Left lung (tissue), 10 donors: ENCODE results near the gene GPC5. TPM values are rescaled to one million over a fixed set of nuclear protein-coding genes. Genes with fewer than 3 reads are reported as not detected.

Source experiments
- ATAC-seq: fragments of 200-7000 bp; cut with Tn5 transposase; one replicate; pipeline ENCODE4 v1.9.1; 2020; ENCODE audit warnings: moderate library complexity
- DNase-seq, 4 donors: peaks; one replicate each; pipeline ENCODE4 v3.0.0-alpha.2; 2013 to 2020
- H3K27ac ChIP-seq, 2 donors: fragments of 200-600 bp; sonication (generic) in 1 of 2; one replicate each; pipeline versions ENCODE4 v1.5.0 to v1.8.0; 2020 to 2021
- H3K27me3 ChIP-seq, 2 donors: fragments of 200-600 bp; sonication (generic) in 1 of 2; one replicate each; pipeline versions ENCODE4 v1.5.0 to v1.8.0; 2020 to 2021
- H3K36me3 ChIP-seq, 2 donors: fragments of 200-600 bp; sonication (generic) in 1 of 2; one replicate each; pipeline versions ENCODE4 v1.5.0 to v1.8.0; 2020 to 2021
- H3K4me1 ChIP-seq, 2 donors: fragments of 200-600 bp; one replicate each; pipeline ENCODE4 v1.8.0; 2021
- H3K4me3 ChIP-seq, 2 donors: fragments of 200-600 bp; sonication (generic) in 1 of 2; one replicate each; pipeline versions ENCODE4 v1.5.0 to v1.8.0; 2020 to 2021; ENCODE audit warnings: mild to moderate bottlenecking in 1 of 2
- H3K9me3 ChIP-seq, 2 donors: fragments of 200-600 bp; sonication (generic) in 1 of 2; one replicate each; pipeline versions ENCODE4 v1.5.0 to v1.8.0; 2020 to 2021
- intact Hi-C, 2 donors: fragments of 100-400 bp; cut with DNase I; formaldehyde crosslinking; loops; one replicate each; pipeline versions ENCODE4 v1.11.2 to v1.14.2; 2022
- polyA plus RNA-seq, 6 donors: library from polyadenylated mRNA; unstranded; fragments of 120-200 nt; gene quantifications; one replicate each; pipeline ENCODE4 v1.2.1, GENCODE V29; 2013; ENCODE audit not compliant: insufficient read length in 6 of 6
- total RNA-seq, 2 donors: library from RNA; stranded (reverse); fragmentation: NEBNext Ultra II Directional; extraction: Animal tissue kit (Norgen Biotek cat#: 25700); gene quantifications; one replicate each; pipeline ENCODE4 v1.2.1, GENCODE V29; 2021
- TF ChIP-seq, protein P1 (sequence below), 2 donors: fragments of 200-600 bp; sonication (generic) in 1 of 2; IDR thresholded peaks; one replicate each; pipeline versions ENCODE4 v1.5.0 to v1.8.0; 2021; ENCODE audit warnings: antibody characterized with exemption in 2 of 2
- donor health status: DM: no; HTN: yes; CAD: no.
- donor health status: DM: no; HTN: no; CAD: no.

The GPC5 gene
- total and polyA plus RNA-seq, 8 donors = 9.2 to 19.5 (median 11.5) TPM

GRCh38 chr13:92418818-92419412 is 1020.5 kb downstream of the GPC5 start:
- ATAC-seq (no peak), DNase-seq (no peak)
- H3K4me3 ChIP-seq = no peak overlapping the region
- TF ChIP-seq, protein P1, sequence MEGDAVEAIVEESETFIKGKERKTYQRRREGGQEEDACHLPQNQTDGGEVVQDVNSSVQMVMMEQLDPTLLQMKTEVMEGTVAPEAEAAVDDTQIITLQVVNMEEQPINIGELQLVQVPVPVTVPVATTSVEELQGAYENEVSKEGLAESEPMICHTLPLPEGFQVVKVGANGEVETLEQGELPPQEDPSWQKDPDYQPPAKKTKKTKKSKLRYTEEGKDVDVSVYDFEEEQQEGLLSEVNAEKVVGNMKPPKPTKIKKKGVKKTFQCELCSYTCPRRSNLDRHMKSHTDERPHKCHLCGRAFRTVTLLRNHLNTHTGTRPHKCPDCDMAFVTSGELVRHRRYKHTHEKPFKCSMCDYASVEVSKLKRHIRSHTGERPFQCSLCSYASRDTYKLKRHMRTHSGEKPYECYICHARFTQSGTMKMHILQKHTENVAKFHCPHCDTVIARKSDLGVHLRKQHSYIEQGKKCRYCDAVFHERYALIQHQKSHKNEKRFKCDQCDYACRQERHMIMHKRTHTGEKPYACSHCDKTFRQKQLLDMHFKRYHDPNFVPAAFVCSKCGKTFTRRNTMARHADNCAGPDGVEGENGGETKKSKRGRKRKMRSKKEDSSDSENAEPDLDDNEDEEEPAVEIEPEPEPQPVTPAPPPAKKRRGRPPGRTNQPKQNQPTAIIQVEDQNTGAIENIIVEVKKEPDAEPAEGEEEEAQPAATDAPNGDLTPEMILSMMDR (IDR thresholded peaks at IDR 0.05) = no peak
- H3K9me3 ChIP-seq = peaks cover 0 to 3% of the 10 kb centered on the region in 2 donors
- H3K4me1 ChIP-seq = no peaks in the 10 kb centered on the region
- H3K36me3 ChIP-seq = no peaks in the 10 kb centered on the region
- intact Hi-C loops = no loop called here
- no peaks in the 10 kb centered on the region for H3K27me3 ChIP-seq
- no peak overlapping the region for H3K27ac ChIP-seq

DNA sequence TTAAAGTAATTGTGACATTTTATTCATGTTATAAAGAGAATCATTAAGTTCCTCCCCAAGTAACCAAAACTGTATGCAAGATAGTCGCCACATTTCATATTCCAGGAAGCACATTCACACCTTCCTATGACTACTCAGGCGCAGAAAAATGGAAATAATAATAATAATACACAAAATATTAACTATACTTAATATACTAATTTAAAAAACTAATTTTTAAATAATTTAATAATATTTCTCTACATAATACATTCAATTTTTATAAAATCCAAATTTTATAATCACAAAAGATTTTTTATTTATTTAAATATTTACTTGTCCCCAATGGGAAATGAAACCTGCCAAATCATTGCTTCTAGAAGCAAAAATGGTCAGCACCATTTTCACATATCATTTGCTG is 1030.8 kb downstream of the GPC5 start:
- no peaks in the 10 kb centered on the region for H3K4me1 ChIP-seq
- DNase-seq (no peak), ATAC-seq (no peak)
- no peak overlapping the region for H3K4me3 ChIP-seq
- intact Hi-C loops = no loop called here
- H3K9me3 ChIP-seq = peaks cover 0 to 2% of the 10 kb centered on the region in 2 donors
- no peaks in the 10 kb centered on the region for H3K36me3 ChIP-seq
- no peaks in the 10 kb centered on the region for H3K27me3 ChIP-seq
- TF ChIP-seq, protein P1 (IDR thresholded peaks at IDR 0.05) = no peak
- H3K27ac ChIP-seq = no peak overlapping the region

GRCh38 chr13:92433386-92433785 is 1035.0 kb downstream of the GPC5 start:
- intact Hi-C loops = no loop called here
- no peak overlapping the region for H3K4me3 ChIP-seq
- H3K27ac ChIP-seq = no peak overlapping the region
- TF ChIP-seq, protein P1 (IDR thresholded peaks at IDR 0.05) = no peak
- DNase-seq = no peak
- no peaks in the 10 kb centered on the region for H3K4me1 ChIP-seq
- H3K9me3 ChIP-seq = peaks cover 0 to 2% of the 10 kb centered on the region in 2 donors
- H3K36me3 ChIP-seq = no peaks in the 10 kb centered on the region
- ATAC-seq = no peak
- H3K27me3 ChIP-seq = no peaks in the 10 kb centered on the region

DNA sequence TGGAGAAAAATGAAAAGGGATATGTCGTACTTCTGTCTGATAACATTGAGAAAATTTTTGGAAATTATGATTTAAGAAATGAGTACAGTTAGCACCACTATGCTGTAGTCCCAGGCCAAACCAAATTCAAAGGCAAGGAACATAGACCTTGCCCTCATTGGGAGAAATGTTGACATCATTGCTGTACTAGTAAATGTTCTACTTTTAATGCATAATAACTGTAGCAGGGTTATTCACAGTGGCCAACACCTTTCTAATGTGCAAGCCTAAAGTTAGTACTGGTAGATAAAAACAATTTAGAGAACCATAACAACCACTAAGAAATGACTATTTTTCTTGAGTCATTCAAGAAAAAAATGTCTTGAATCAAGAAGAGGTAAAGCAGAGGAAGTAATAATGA is 1035.5 kb downstream of the GPC5 start:
- ATAC-seq = no peak
- intact Hi-C loops = no loop called here
- H3K36me3 ChIP-seq = no peaks in the 10 kb centered on the region
- H3K9me3 ChIP-seq = peaks cover 0 to 2% of the 10 kb centered on the region in 2 donors
- no peaks in the 10 kb centered on the region for H3K4me1 ChIP-seq
- TF ChIP-seq, protein P1 (IDR thresholded peaks at IDR 0.05) = no peak
- no peaks in the 10 kb centered on the region for H3K27me3 ChIP-seq
- no peak overlapping the region for H3K4me3 ChIP-seq
- no peak for DNase-seq
- no peak overlapping the region for H3K27ac ChIP-seq

DNA sequence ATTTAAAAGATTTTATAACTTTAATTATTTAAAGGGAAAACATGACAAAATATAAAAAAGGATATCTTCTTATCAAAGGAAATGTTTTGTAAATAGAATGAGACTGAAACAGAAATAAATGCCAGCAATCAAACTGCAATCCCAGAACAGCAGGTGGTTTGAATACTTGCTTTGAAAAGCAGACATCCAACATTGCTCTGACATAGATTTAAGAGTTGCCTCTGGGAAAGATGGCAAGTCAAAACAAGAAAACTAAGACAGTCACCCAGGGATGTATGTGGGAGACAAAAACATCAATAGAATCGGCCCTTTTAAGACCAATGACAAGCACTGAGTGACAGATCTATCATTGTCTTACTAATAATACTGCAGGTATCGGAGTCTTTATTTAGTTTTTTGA is 1038.5 kb downstream of the GPC5 start:
- peaks cover 0 to 2% of the 10 kb centered on the region in 2 donors for H3K9me3 ChIP-seq
- H3K27me3 ChIP-seq = no peaks in the 10 kb centered on the region
- H3K27ac ChIP-seq = no peak overlapping the region
- no peaks in the 10 kb centered on the region for H3K36me3 ChIP-seq
- TF ChIP-seq, protein P1 (IDR thresholded peaks at IDR 0.05) = no peak
- intact Hi-C loops = no loop called here
- ATAC-seq = no peak
- no peak overlapping the region for H3K4me3 ChIP-seq
- no peaks in the 10 kb centered on the region for H3K4me1 ChIP-seq
- DNase-seq = no peak
